ENCODE results near the gene PDE3B.
A peak's percentile ranks its signal among the peaks of the same experiment; 100 is the strongest.
"Not testable (repeated sequence)": the region's sequence is repeated elsewhere in the genome, so short reads cannot be mapped to it uniquely, and the experiment has no call there.

The PDE3B gene

GRCh38 chr11:14819596-14819995 is 176.0 kb downstream of the PDE3B start:
- no peak for DNase-seq

GRCh38 chr11:14821031-14821430 is 177.4 kb downstream of the PDE3B start:
- DNase-seq, result no peak

- DNase-seq, result no peak
These were observed 183.0 kb downstream of the PDE3B start for GRCh38 chr11:14826600-14826999.

GRCh38 chr11:14835496-14836492 is 192.2 kb downstream of the PDE3B start:
- no peak for DNase-seq

- no peak for DNase-seq
These were observed 198.4 kb downstream of the PDE3B start for GRCh38 chr11:14842002-14842401.

- no peak for DNase-seq
These were observed 209.1 kb downstream of the PDE3B start for GRCh38 chr11:14852571-14853177.

- DNase-seq, result no peak
These were observed 210.5 kb downstream of the PDE3B start for GRCh38 chr11:14854057-14854456.

- DNase-seq, result no peak
These were observed 212.3 kb downstream of the PDE3B start for GRCh38 chr11:14855890-14856289.

- no peak for DNase-seq
These were observed 214.0 kb downstream of the PDE3B start for GRCh38 chr11:14857621-14858020.

- no peak for DNase-seq
These were observed 214.8 kb downstream of the PDE3B start for GRCh38 chr11:14858404-14858803.

- no peak for DNase-seq
These were observed 216.9 kb downstream of the PDE3B start for GRCh38 chr11:14860511-14860910.

- DNase-seq, result no peak
These were observed 218.1 kb downstream of the PDE3B start for GRCh38 chr11:14861680-14862079.

- DNase-seq, result not testable (repeated sequence)
These were observed 220.2 kb downstream of the PDE3B start for GRCh38 chr11:14863775-14864174.

- no peak for DNase-seq
These were observed 228.4 kb downstream of the PDE3B start for GRCh38 chr11:14872032-14872431.

GRCh38 chr11:14873632-14874031 is 230.0 kb downstream of the PDE3B start:
- DNase-seq, result no peak

- DNase-seq, result no peak
These were observed 231.6 kb downstream of the PDE3B start for GRCh38 chr11:14875163-14875562.

- no peak for DNase-seq
These were observed 238.1 kb downstream of the PDE3B start for GRCh38 chr11:14881576-14882193.

GRCh38 chr11:14882196-14882595 is 238.6 kb downstream of the PDE3B start:
- DNase-seq, result no peak

GRCh38 chr11:14883683-14884082 is 240.1 kb downstream of the PDE3B start:
- not testable (repeated sequence) for DNase-seq

GRCh38 chr11:14884667-14885273 is 241.2 kb downstream of the PDE3B start:
- no peak for DNase-seq

GRCh38 chr11:14886513-14886912 is 242.9 kb downstream of the PDE3B start:
- DNase-seq, result no peak

- DNase-seq, result peak; percentile 86
These were observed 247.8 kb downstream of the PDE3B start for GRCh38 chr11:14891143-14892035.

Data from COR-L47 (cell line).